WTC11 (cell line): ENCODE results near the gene DFFB. TPM values are rescaled to one million over a fixed set of nuclear protein-coding genes. Genes with fewer than 3 reads are reported as not detected.

Experiments used
- ATAC-seq: fragments of 200-7000 bp; cut with Tn5 transposase; 2 replicates; pipeline ENCODE4 v1.10.0; 2021; ENCODE audit warnings: mild to moderate bottlenecking, moderate library complexity
- CTCF ChIA-PET: fragments of 300-600 bp; sonication (Branson Sonifier 250); formaldehyde crosslinking; loops from one replicate; lab custom pipeline; 2021; ENCODE audit warnings: antibody characterized with exemption; lab: Charles Lee
- POLR2A ChIA-PET: fragments of 350-600 bp; sonication (Branson Sonifier 250); formaldehyde crosslinking; loops from one replicate; lab custom pipeline; 2021; ENCODE audit warnings: antibody characterized with exemption; lab: Charles Lee
- DNase-seq: peaks from one replicate; pipeline ENCODE4 v3.0.0; 2021; ENCODE audit warnings: low spot score
- H3K27ac Mint-ChIP-seq: 2 replicates; pipeline ENCODE4 v1.8.0; 2021; ENCODE audit warnings: mixed read lengths
- H3K27me3 Mint-ChIP-seq: 2 replicates; pipeline ENCODE4 v1.8.0; 2021; ENCODE audit warnings: low read depth, mild to moderate bottlenecking, moderate library complexity, mixed read lengths
- H3K36me3 Mint-ChIP-seq: 2 replicates; pipeline ENCODE4 v1.8.0; 2021; ENCODE audit warnings: mixed read lengths
- H3K4me1 Mint-ChIP-seq: 2 replicates; pipeline ENCODE4 v1.8.0; 2022; ENCODE audit warnings: mixed read lengths
- H3K4me3 Mint-ChIP-seq: 2 replicates; pipeline ENCODE4 v1.8.0; 2021; ENCODE audit warnings: mild to moderate bottlenecking, moderate library complexity, mixed read lengths
- H3K9me3 Mint-ChIP-seq: 2 replicates; pipeline ENCODE4 v1.8.0; 2021; ENCODE audit warnings: mixed read lengths
- AFF4 ChIP-seq: sonication (generic); formaldehyde crosslinking; IDR thresholded peaks from 2 replicates; pipeline ENCODE4 v1.8.1; 2023; ENCODE audit warnings: mild to moderate bottlenecking, missing genetic modification reagents, borderline replicate concordance
- AR ChIP-seq: fragments of 250-450 bp; sonication (Bioruptor Pico); IDR thresholded peaks from 2 replicates; pipeline ENCODE4 v1.9.0; 2021; ENCODE audit warnings: mild to moderate bottlenecking
- E2F1 ChIP-seq: sonication (generic); formaldehyde crosslinking; IDR thresholded peaks from 2 replicates; pipeline ENCODE4 v1.8.0; 2022; ENCODE audit warnings: mild to moderate bottlenecking, missing genetic modification reagents
- E2F4 ChIP-seq: sonication (generic); formaldehyde crosslinking; IDR thresholded peaks from 2 replicates; pipeline ENCODE4 v1.8.1; 2022; ENCODE audit warnings: low read depth, mild to moderate bottlenecking, moderate library complexity, missing genetic modification reagents, borderline replicate concordance
- EMX1 ChIP-seq: fragments of 250-450 bp; sonication (Bioruptor Pico); IDR thresholded peaks from 2 replicates; pipeline ENCODE4 v1.8.0; 2021; ENCODE audit warnings: mild to moderate bottlenecking
- ESRRA ChIP-seq: sonication (generic); formaldehyde crosslinking; IDR thresholded peaks from 2 replicates; pipeline ENCODE4 v1.8.1; 2022; ENCODE audit warnings: mild to moderate bottlenecking, missing genetic modification reagents, borderline replicate concordance
- FOXP1 ChIP-seq: sonication (generic); formaldehyde crosslinking; IDR thresholded peaks from 2 replicates; pipeline ENCODE4 v1.8.0; 2022; ENCODE audit warnings: missing genetic modification reagents, mild to moderate bottlenecking, moderate library complexity, borderline replicate concordance
- GRHL2 ChIP-seq: fragments of 250-450 bp; sonication (Bioruptor Pico); IDR thresholded peaks from 2 replicates; pipeline ENCODE4 v1.8.0; 2022; ENCODE audit warnings: mild to moderate bottlenecking, moderate library complexity; ENCODE audit not compliant: insufficient replicate concordance, severe bottlenecking
- IRF1 ChIP-seq: sonication (generic); formaldehyde crosslinking; IDR thresholded peaks from 2 replicates; pipeline ENCODE4 v1.8.0; 2023; ENCODE audit warnings: missing genetic modification reagents
- JAZF1 ChIP-seq: fragments of 250-450 bp; sonication (Bioruptor Pico); IDR thresholded peaks from 2 replicates; pipeline ENCODE4 v1.9.0; 2021; ENCODE audit warnings: moderate library complexity, mild to moderate bottlenecking, inconsistent platforms
- MLX ChIP-seq: sonication (generic); formaldehyde crosslinking; IDR thresholded peaks from 2 replicates; pipeline ENCODE4 v1.8.1; 2023; ENCODE audit warnings: mild to moderate bottlenecking, missing genetic modification reagents, moderate library complexity
- NFE2L1 ChIP-seq: sonication (generic); formaldehyde crosslinking; IDR thresholded peaks from 2 replicates; pipeline ENCODE4 v1.8.1; 2023; ENCODE audit warnings: missing genetic modification reagents
- NFYB ChIP-seq: sonication (generic); formaldehyde crosslinking; conservative IDR thresholded peaks from 2 replicates; pipeline ENCODE4 v1.8.0; 2022; ENCODE audit warnings: low read depth, missing genetic modification reagents
- NR3C1 ChIP-seq: sonication (generic); formaldehyde crosslinking; conservative IDR thresholded peaks from 2 replicates; pipeline ENCODE4 v1.8.1; 2023; ENCODE audit warnings: low read depth, mild to moderate bottlenecking, missing genetic modification reagents
- PRRX2 ChIP-seq: fragments of 250-450 bp; sonication (Bioruptor Pico); IDR thresholded peaks from 2 replicates; pipeline ENCODE4 v1.8.0; 2021; ENCODE audit warnings: mild to moderate bottlenecking
- SP1 ChIP-seq: sonication (generic); formaldehyde crosslinking; conservative IDR thresholded peaks from 2 replicates; pipeline ENCODE4 v1.8.1; 2022; ENCODE audit warnings: missing genetic modification reagents
- TEAD4 ChIP-seq: sonication (generic); formaldehyde crosslinking; IDR thresholded peaks from 2 replicates; pipeline ENCODE4 v1.8.0; 2022; ENCODE audit warnings: mild to moderate bottlenecking, missing genetic modification reagents
- TP53 ChIP-seq: sonication (generic); formaldehyde crosslinking; IDR thresholded peaks from 2 replicates; pipeline ENCODE4 v1.8.1; 2023; ENCODE audit warnings: mild to moderate bottlenecking, missing genetic modification reagents
- ZBTB21 ChIP-seq: sonication (generic); formaldehyde crosslinking; IDR thresholded peaks from 2 replicates; pipeline ENCODE4 v1.8.1; 2023; ENCODE audit warnings: mild to moderate bottlenecking, missing genetic modification reagents, borderline replicate concordance
- ZNF263 ChIP-seq: sonication (generic); formaldehyde crosslinking; IDR thresholded peaks from 2 replicates; pipeline ENCODE4 v1.8.1; 2022; ENCODE audit warnings: low read depth, mild to moderate bottlenecking, moderate library complexity, missing genetic modification reagents
- ZNF423 ChIP-seq: fragments of 250-450 bp; sonication (Bioruptor Pico); IDR thresholded peaks from 2 replicates; pipeline ENCODE4 v2.1.2; 2022; ENCODE audit warnings: mild to moderate bottlenecking, moderate library complexity
- total RNA-seq: library from RNA; stranded (reverse); gene quantifications from 3 replicates; pipeline ENCODE4 v1.2.3, GENCODE V29; 2021

Gene DFFB
- total RNA-seq, 1 experiment from 2014 or later: 9.2 TPM

GRCh38 chr1:3905266-3905952, 48.1 kb downstream of the DFFB start:
- H3K4me3 Mint-ChIP-seq: no peak overlapping the region
- H3K27ac Mint-ChIP-seq: no peak overlapping the region
- CTCF ChIA-PET: no interaction called here

GRCh38 chr1:3905953-3906671, 48.8 kb downstream of the DFFB start:
- 0 out of 2 replicates have a peak, but pooled peaks cover 3% of the 10 kb centered on the region for H3K9me3 Mint-ChIP-seq
- no peak for TF ChIP-seq PRRX2
- no peak for TF ChIP-seq ESRRA (CRISPR knock-in tag)
- TF ChIP-seq AR (CRISPR knock-in tag): no peak
- TF ChIP-seq FOXP1 (CRISPR knock-in tag): no peak
- TF ChIP-seq NR3C1: no peak
- no peak for TF ChIP-seq SP1 (CRISPR knock-in tag)
- TF ChIP-seq AFF4 (CRISPR knock-in tag): no peak
- no peak for TF ChIP-seq TP53 (CRISPR knock-in tag)
- no peak for TF ChIP-seq MLX (CRISPR knock-in tag)
- TF ChIP-seq E2F1 (CRISPR knock-in tag): no peak
- no peak for TF ChIP-seq E2F4 (CRISPR knock-in tag)
- TF ChIP-seq JAZF1 (CRISPR knock-in tag): no peak
- no peak for TF ChIP-seq NFYB
- no peak for TF ChIP-seq ZNF423 (CRISPR knock-in tag)
- TF ChIP-seq IRF1 (CRISPR knock-in tag): no peak
- no peak for TF ChIP-seq EMX1 (CRISPR knock-in tag)
- H3K27ac Mint-ChIP-seq: no peak overlapping the region
- H3K4me3 Mint-ChIP-seq: no peak overlapping the region
- H3K36me3 Mint-ChIP-seq: no peaks in the 10 kb centered on the region; the same call in 1 of the 2 replicates
- peaks cover 10% of the 10 kb centered on the region for H3K4me1 Mint-ChIP-seq
- H3K27me3 Mint-ChIP-seq: no peaks in the 10 kb centered on the region; the same call in 1 of the 2 replicates
- ATAC-seq (no peak), DNase-seq (no peak)
- ChIA-PET CTCF (no interaction called here), POLR2A (no interaction called here)

More at GRCh38 chr1:3905266-3905952, 48.1 kb downstream of the DFFB start:
- POLR2A ChIA-PET: no interaction called here
- Mint-ChIP-seq H3K9me3 (0 out of 2 replicates have a peak, but pooled peaks cover 3% of the 10 kb centered on the region), H3K27me3 (no peaks in the 10 kb centered on the region; the same call in 1 of the 2 replicates), H3K4me1 (peaks cover 10% of the 10 kb centered on the region), H3K36me3 (no peaks in the 10 kb centered on the region; the same call in 1 of the 2 replicates)
- ATAC-seq (no peak), DNase-seq (no peak)
- TF ChIP-seq NFE2L1 (CRISPR knock-in tag) (no peak), TEAD4 (CRISPR knock-in tag) (no peak), GRHL2 (no peak), ZNF263 (no peak), ZBTB21 (CRISPR knock-in tag) (no peak)
